Thymus (tissue), 11 donors: Measurements from ENCODE around the gene TASOR. TPM values are rescaled to one million over a fixed set of nuclear protein-coding genes. Genes with fewer than 3 reads are reported as not detected.
"Not testable (repeated sequence)": the region's sequence is repeated elsewhere in the genome, so short reads cannot be mapped to it uniquely, and the experiment has no call there.

Experiments
- DNase-seq, 9 donors: peaks; one replicate each; pipeline ENCODE4 v3.0.0-alpha.2; 2013; ENCODE audit warnings: low spot score in 9 of 9, low read depth in 6 of 9, missing footprints in 1 of 9
- H3K27ac ChIP-seq, 2 donors: one replicate each; pipeline ENCODE4 v1.5.1; 2013; ENCODE audit warnings: control low read depth in 1 of 2, low read depth in 1 of 2, low read length in 1 of 2, mild to moderate bottlenecking in 1 of 2, moderate library complexity in 1 of 2
- H3K27me3 ChIP-seq, 2 donors: one replicate each; pipeline ENCODE4 v1.5.1; 2013; ENCODE audit warnings: low read length in 1 of 2; ENCODE audit not compliant: control insufficient read depth in 2 of 2, insufficient read depth in 1 of 2
- H3K36me3 ChIP-seq, 2 donors: one replicate each; pipeline ENCODE4 v1.5.1; 2013; ENCODE audit warnings: low read length in 1 of 2, mild to moderate bottlenecking in 1 of 2, moderate library complexity in 1 of 2; ENCODE audit not compliant: control insufficient read depth in 2 of 2, insufficient read depth in 2 of 2
- H3K4me1 ChIP-seq, 2 donors: one replicate each; pipeline ENCODE4 v1.5.1; 2013; ENCODE audit warnings: low read length in 2 of 2; ENCODE audit not compliant: control insufficient read depth in 2 of 2, insufficient read depth in 2 of 2
- H3K4me3 ChIP-seq, 2 donors: one replicate each; pipeline ENCODE4 v1.5.1; 2013; ENCODE audit warnings: low read length in 2 of 2, control low read depth in 1 of 2, mild to moderate bottlenecking in 1 of 2
- H3K9me3 ChIP-seq, 2 donors: one replicate each; pipeline ENCODE4 v1.5.1; 2013; ENCODE audit warnings: low read length in 1 of 2, mild to moderate bottlenecking in 1 of 2; ENCODE audit not compliant: control insufficient read depth in 2 of 2, insufficient read depth in 1 of 2
- WGBS: extraction: QIAGEN DNeasy Blood & Tissue Kit; methylation state at CpG from one replicate; pipeline ENCODE4 v1.1.7; 2013; 5-methylcytosine and 5-hydroxymethylcytosine counted together
- polyA plus RNA-seq: library from polyadenylated mRNA; stranded (reverse); fragments of 200-250 nt; gene quantifications from one replicate; pipeline ENCODE4 v1.2.3, GENCODE V29; 2013
- total RNA-seq: library from RNA; stranded (reverse); fragments of 120-200 nt; gene quantifications from one replicate; pipeline ENCODE4 v1.2.4, GENCODE V29; 2013
- donor health status: healthy.

Gene TASOR
- total and polyA plus RNA-seq, 2 donors = 55.7 to 74.2 TPM

DNA sequence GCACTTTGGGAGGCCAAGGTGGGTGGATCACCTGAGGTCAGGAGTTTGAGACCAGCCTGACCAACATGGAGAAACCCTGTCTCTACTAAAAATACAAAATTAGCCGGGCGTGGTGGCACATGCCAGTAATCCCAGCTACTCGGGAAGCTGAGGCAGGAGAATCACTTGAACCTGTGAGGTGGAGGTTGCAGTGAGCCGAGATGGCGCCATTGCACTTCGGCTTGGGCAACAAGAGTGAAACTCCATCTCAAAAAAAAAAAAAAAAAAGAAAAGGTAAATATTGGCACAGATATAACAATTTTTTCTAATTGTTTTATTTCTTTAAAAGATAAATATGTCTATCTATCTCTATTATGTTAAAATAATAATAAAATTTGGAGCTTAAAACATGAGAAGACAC, 24.3 kb upstream of the TASOR start:
- H3K27me3 ChIP-seq, H3K36me3 ChIP-seq, H3K27ac ChIP-seq, H3K4me3 ChIP-seq, DNase-seq, H3K4me1 ChIP-seq, H3K9me3 ChIP-seq: not testable (repeated sequence)
- 98% methylated on average over 6 of the region's 6 CpGs for WGBS

DNA sequence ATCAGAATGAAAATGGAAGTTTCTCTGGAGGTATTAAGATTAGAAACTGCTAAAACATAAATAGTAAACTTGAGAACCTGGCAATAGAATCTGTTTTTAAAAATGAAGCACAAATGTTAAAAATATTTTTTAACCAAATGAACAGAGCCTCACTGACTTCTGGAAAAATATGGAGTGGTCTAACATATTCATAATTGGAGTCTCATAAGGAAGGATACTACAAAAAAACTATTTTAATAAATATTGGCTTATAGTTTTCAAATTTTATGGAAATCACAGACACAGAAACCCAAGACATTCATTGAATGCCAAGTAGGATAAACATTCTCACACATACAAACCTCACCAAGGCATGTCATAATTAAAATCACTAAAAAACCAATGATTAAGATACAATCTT, 23.6 kb upstream of the TASOR start:
- Histone ChIP-seq H3K4me3 (no peak overlapping the region), H3K27ac (no peak overlapping the region), H3K36me3 (no peaks in the 10 kb centered on the region), H3K9me3 (peaks cover 0 to 3% of the 10 kb centered on the region in 2 donors), H3K4me1 (no peaks in the 10 kb centered on the region), H3K27me3 (no peaks in the 10 kb centered on the region)
- DNase-seq = no peak

DNA sequence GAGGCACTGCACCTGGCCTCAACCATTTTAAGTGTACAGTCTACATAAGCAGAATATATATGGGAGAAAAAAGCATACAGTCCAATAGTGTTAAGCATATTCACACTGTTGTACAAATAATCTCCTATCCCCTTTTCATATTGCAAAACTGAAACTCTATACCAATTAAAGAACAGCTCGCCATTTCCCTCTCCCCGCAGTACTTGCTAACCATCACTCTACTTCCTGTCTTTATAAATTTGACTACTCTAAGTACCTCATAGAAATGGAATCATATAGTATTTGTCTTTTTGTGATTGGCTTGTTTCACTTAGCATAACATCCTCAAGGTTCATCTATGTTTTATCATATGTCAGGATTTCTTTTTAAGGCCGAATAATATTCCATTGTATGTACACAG, 21.6 kb upstream of the TASOR start:
- DNase-seq = no peak
- WGBS = 86% methylated on average over 3 of the region's 3 CpGs
- H3K9me3 ChIP-seq = no peaks in the 10 kb centered on the region
- H3K27me3 ChIP-seq = no peaks in the 10 kb centered on the region
- no peak overlapping the region for H3K27ac ChIP-seq
- H3K36me3 ChIP-seq = no peaks in the 10 kb centered on the region
- no peak overlapping the region for H3K4me3 ChIP-seq
- no peaks in the 10 kb centered on the region for H3K4me1 ChIP-seq

DNA sequence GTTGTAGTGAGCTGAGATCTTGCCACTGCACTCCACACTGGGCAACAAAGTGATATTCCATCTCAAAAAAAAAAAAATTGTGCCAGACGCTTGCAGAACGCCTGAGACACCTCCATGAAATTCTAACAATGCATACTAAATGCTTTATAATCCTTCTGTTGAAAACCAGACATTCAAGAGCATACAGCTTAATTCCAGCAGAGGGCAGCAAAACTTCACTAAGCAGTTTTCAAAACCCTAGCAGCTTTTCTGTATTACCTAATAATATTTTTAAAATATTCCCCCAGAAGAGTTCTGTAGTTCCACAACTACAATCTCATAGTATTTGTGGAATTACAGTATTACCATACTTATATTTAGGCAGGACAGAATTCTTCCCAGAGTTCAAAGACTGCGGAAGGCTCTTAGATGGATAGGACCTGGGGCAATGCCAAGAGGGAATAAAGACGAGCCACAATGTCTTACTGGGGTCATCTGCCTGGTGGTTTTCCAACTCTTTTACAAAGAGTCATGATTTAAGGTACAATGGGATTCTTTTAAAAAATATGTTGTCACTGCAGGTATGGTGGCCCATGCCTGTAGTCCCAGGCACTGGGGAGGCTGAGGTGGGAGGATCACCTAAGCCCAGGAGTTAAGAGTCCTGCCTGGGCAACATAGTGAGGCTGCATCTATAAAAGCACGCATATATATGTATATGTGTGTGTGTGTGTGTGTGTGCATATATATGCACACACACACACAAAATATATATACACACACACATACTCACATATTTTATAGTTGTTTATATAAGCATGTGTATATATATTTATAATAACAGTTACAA, 19.6 kb upstream of the TASOR start:
- no peaks in the 10 kb centered on the region for H3K27me3 ChIP-seq
- peak in 8 of 9 donors; percentile 50 to 86 (median 73) for DNase-seq
- no peaks in the 10 kb centered on the region for H3K36me3 ChIP-seq
- no peaks in the 10 kb centered on the region for H3K9me3 ChIP-seq
- no peak overlapping the region for H3K27ac ChIP-seq
- H3K4me3 ChIP-seq = no peak overlapping the region
- H3K4me1 ChIP-seq = no peaks in the 10 kb centered on the region
- 58% methylated on average over 5 of the region's 5 CpGs for WGBS

DNA sequence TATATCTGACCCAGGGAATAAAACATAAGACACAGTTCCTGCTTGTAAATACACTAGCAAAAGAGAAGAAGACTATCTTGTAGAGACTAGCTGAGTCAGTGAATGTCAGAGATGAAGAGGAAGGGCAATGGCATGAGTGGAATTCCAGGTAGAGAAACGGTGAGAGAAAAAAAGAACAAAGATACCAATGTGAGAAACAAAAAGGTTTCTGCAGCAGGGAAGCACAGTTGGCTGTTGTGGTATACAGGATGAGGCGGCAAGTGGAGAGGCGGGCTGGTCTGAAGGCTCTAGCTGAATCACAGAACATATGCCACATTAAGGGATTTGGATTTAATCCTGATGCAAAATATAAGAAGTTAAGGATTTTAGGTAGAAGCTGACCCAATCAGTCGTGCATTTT, 17.1 kb upstream of the TASOR start:
- 67% methylated on average over 4 of the region's 4 CpGs for WGBS
- no peak for DNase-seq
- no peaks in the 10 kb centered on the region for H3K9me3 ChIP-seq
- no peaks in the 10 kb centered on the region for H3K27me3 ChIP-seq
- peaks cover 3% of the 10 kb centered on the region in 2 donors for H3K4me1 ChIP-seq
- H3K4me3 ChIP-seq = no peak overlapping the region
- no peaks in the 10 kb centered on the region for H3K36me3 ChIP-seq
- no peak overlapping the region for H3K27ac ChIP-seq

DNA sequence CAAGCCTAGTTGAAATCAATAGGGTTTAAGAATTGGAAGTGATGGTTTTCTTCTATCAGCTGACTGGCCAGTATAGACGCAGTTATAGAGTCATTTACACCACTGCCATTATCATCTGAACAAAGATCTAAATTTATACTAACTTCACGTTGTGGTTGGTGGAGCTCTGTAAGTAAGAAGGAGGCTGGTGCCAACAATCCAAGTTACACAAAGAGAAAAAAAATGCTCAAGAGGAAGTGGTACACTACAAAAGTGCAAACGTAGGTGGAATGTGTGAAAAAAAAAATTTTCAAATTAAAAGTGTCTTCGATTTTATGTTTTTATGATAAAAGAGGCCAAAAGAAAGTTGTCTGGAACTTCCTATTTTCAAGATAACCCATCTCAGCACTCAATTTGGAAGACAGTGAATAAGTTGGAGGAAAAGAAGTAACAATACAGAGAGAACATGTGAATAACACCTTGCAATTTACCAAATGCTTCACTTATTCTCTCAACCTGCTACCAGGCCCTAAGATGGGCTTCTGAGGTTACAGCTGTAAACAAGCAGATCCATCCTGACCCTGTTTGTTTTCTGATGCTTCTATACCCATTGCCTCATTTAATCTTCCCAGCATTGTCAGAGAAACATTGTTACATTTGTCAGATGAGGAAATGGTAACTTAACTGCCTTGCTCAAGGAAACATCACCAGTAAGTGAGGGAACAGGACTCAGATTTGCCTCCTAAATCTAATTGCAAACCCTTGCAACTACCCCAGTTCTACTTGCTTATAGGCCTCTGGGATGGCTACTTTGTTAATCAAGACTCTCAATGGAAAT, 12.0 kb upstream of the TASOR start:
- H3K4me3 ChIP-seq = no peak overlapping the region
- H3K9me3 ChIP-seq = no peaks in the 10 kb centered on the region
- peak in 3 of 9 donors; percentile 37 to 77 (median 41) for DNase-seq
- WGBS = 4% methylated on average over 4 of the region's 4 CpGs
- H3K27ac ChIP-seq = peak overlapping the region; percentile 39 to 92
- H3K4me1 ChIP-seq = peaks cover 14 to 18% of the 10 kb centered on the region in 2 donors
- H3K27me3 ChIP-seq = no peaks in the 10 kb centered on the region
- no peaks in the 10 kb centered on the region for H3K36me3 ChIP-seq

- H3K4me3 ChIP-seq = no peak overlapping the region
- no peaks in the 10 kb centered on the region for H3K9me3 ChIP-seq
- no peaks in the 10 kb centered on the region for H3K27me3 ChIP-seq
- H3K27ac ChIP-seq = peak overlapping the region in 1 of 2 donors; percentile 56
- 10% methylated on average over 3 of the region's 3 CpGs for WGBS
- peak in 1 of 9 donors; percentile 30 for DNase-seq
- H3K4me1 ChIP-seq = peaks cover 14 to 18% of the 10 kb centered on the region in 2 donors
- H3K36me3 ChIP-seq = no peaks in the 10 kb centered on the region
These were observed 10.7 kb upstream of the TASOR start for GRCh38 chr3:56693750-56694149.

GRCh38 chr3:56692520-56693433, 9.7 kb upstream of the TASOR start:
- H3K36me3 ChIP-seq, H3K27me3 ChIP-seq, H3K9me3 ChIP-seq, H3K4me3 ChIP-seq: not testable (repeated sequence)
- peak in 6 of 9 donors; percentile 45 to 81 (median 53) for DNase-seq
- peak overlapping the region; percentile 36 to 49 for H3K27ac ChIP-seq
- H3K4me1 ChIP-seq = peaks cover 14 to 18% of the 10 kb centered on the region in 2 donors
- 59% methylated on average over 15 of the region's 15 CpGs for WGBS
